ENCODE data around the gene PHKG2.

- TF ChIP-seq CTCF (IDR thresholded peaks at IDR 0.05; ENCODE audit: low read length) (no peak), EZH2 (optimal IDR thresholded peaks at IDR 0.05; ENCODE audit: low read depth, low read length) (no peak)
Observed at GRCh38 chr16:30764816-30765465, 16.7 kb downstream of the PHKG2 start.
